Nephron (organoid): ENCODE data around the gene MORN5.

Experiments
- H3K27ac Mint-ChIP-seq, 3 experiments: 2 replicates each; pipeline ENCODE4 v1.8.0; 2020; ENCODE audit warnings: mixed read lengths in 3 of 3, mild to moderate bottlenecking in 2 of 3, moderate library complexity in 1 of 3
- H3K27me3 Mint-ChIP-seq: 2 replicates; pipeline ENCODE4 v1.8.0; 2021; ENCODE audit warnings: low read depth, mild to moderate bottlenecking, moderate library complexity, mixed read lengths
- H3K36me3 Mint-ChIP-seq: 2 replicates; pipeline ENCODE4 v1.8.0; 2020; ENCODE audit warnings: low read depth, mixed read lengths
- H3K4me1 Mint-ChIP-seq: 2 replicates; pipeline ENCODE4 v1.8.0; 2020; ENCODE audit warnings: mixed read lengths
- H3K4me3 Mint-ChIP-seq, 3 experiments: 2 replicates each; pipeline ENCODE4 v1.8.0; 2020; ENCODE audit warnings: mild to moderate bottlenecking in 3 of 3, mixed read lengths in 3 of 3, moderate library complexity in 2 of 3
- H3K9me3 Mint-ChIP-seq: 2 replicates; pipeline ENCODE4 v1.8.0; 2020; ENCODE audit warnings: mixed read lengths
- TF ChIP-seq, protein P1 (sequence below), 3 experiments: fragments of 200-600 bp; sonication (generic); IDR thresholded peaks; one replicate each; pipeline ENCODE4 v1.5.0; 2021; ENCODE audit warnings: antibody characterized with exemption in 3 of 3; ENCODE audit not compliant: unreplicated experiment in 3 of 3

MORN5 gene

DNA sequence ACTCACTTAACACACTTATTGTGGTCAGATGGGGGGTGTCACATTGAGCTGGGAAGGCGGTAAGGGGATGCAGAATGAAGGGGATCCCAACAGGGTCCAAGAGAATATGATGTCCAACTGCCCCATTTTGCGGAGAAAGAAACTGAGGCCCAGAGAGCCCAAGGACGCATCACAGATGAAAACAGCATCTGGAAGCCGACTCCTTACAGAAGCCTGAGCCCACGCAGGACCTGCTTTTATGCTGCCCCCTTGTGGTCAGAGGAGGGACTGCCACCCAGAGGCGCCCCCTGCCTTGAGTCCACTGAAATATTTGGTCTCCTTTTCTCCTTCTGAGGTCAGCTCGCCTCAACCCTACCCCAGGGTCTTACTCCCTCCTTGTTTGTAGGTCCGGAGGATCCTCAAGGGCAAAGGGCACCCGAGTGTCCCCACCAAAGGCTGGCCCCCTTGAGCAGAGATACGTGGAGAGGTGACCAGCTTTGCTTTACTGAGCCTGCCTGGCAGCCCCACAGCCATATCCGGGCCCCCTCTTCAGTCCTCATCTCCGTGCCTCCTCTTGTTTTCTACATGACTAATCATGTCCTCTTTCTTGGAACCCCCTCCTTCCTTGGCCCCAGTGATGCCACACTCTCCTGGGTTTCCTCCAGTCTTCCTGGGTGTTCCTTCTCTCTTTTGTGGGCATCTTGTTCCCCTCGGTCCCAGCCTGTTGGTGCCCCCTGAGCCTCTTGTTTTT, 36.6 kb upstream of the MORN5 start:
- Mint-ChIP-seq H3K27me3 (peaks cover 51% of the 10 kb centered on the region), H3K4me1 (peaks cover 25% of the 10 kb centered on the region), H3K9me3 (no peaks in the 10 kb centered on the region), H3K36me3 (no peaks in the 10 kb centered on the region), H3K4me3 (no peak overlapping the region), H3K27ac (no peak overlapping the region)
- TF ChIP-seq, protein P1, sequence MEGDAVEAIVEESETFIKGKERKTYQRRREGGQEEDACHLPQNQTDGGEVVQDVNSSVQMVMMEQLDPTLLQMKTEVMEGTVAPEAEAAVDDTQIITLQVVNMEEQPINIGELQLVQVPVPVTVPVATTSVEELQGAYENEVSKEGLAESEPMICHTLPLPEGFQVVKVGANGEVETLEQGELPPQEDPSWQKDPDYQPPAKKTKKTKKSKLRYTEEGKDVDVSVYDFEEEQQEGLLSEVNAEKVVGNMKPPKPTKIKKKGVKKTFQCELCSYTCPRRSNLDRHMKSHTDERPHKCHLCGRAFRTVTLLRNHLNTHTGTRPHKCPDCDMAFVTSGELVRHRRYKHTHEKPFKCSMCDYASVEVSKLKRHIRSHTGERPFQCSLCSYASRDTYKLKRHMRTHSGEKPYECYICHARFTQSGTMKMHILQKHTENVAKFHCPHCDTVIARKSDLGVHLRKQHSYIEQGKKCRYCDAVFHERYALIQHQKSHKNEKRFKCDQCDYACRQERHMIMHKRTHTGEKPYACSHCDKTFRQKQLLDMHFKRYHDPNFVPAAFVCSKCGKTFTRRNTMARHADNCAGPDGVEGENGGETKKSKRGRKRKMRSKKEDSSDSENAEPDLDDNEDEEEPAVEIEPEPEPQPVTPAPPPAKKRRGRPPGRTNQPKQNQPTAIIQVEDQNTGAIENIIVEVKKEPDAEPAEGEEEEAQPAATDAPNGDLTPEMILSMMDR (IDR thresholded peaks at IDR 0.05; ENCODE audit: unreplicated experiment in 3 of 3), result peak; percentile 96 to 97 (median 97)

DNA sequence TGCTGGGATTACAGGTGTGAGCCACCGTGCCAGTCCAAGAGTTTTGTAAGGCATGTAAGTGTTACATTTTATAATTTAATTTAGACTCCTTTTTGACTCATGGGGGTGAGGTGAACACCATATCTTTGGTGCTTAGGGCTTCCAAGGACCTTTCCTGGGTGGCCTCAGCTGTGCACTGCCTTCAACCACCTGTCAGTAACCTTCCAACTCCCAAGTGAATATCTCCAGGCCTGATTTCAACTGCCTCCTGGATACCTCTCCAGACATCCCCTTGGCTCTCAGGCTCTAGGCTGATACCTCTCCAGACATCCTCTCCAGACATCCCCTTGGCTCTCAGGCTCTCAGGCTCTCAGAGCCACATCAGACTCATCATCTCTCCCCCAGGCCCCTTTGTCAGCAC, 35.7 kb upstream of the MORN5 start:
- peaks cover 58% of the 10 kb centered on the region for H3K27me3 Mint-ChIP-seq
- no peaks in the 10 kb centered on the region for H3K36me3 Mint-ChIP-seq
- TF ChIP-seq, protein P1 (IDR thresholded peaks at IDR 0.05; ENCODE audit: unreplicated experiment in 3 of 3), result no peak
- no peak overlapping the region for H3K27ac Mint-ChIP-seq
- peaks cover 22% of the 10 kb centered on the region for H3K4me1 Mint-ChIP-seq
- H3K4me3 Mint-ChIP-seq, result peak overlapping the region in 1 of 3 experiments; percentile 4
- no peaks in the 10 kb centered on the region for H3K9me3 Mint-ChIP-seq

DNA sequence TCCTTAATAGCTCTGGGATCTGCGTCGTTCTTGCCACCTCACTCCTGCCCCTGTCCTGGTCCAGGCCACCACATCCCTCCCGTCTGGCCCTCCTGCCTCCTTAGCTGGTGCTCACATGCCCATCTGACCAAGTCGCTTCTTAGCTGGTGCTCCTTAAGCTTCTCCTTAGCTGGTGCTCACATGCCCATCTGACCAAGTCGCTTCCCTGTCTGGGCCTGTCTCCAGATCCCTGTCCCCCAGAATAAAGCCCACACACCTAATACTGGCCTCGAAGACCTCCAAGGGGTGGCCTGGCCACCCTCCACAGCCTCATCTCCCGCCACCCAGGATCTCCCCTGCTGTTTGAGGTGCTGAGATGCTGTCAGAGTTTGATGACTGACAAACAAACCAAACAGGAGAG, 35.2 kb upstream of the MORN5 start:
- Mint-ChIP-seq H3K27ac (no peak overlapping the region), H3K36me3 (no peaks in the 10 kb centered on the region), H3K4me1 (peaks cover 21% of the 10 kb centered on the region), H3K4me3 (no peak overlapping the region), H3K9me3 (no peaks in the 10 kb centered on the region), H3K27me3 (peaks cover 63% of the 10 kb centered on the region)
- TF ChIP-seq, protein P1 (IDR thresholded peaks at IDR 0.05; ENCODE audit: unreplicated experiment in 3 of 3), result no peak

DNA sequence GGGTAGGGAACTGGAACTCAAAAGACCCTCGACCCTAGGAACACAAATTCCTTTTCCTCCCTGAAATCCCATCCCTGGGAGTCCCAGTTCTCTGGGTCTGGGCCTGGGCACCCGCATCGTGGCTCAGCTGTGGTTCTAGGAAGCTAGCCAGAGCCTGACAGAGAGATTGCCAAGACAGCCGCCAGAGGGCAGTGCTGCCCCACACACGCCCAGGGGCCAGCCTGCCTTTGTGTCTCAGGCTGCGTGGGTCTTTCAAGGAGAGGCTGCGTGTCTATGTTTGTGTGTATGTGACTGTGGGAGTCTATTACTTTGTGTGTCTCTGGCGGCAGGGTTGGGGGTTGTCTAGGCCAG, 34.6 kb upstream of the MORN5 start:
- TF ChIP-seq, protein P1 (IDR thresholded peaks at IDR 0.05; ENCODE audit: unreplicated experiment in 3 of 3), result peak; percentile 94 to 95 (median 94)
- H3K36me3 Mint-ChIP-seq, result no peaks in the 10 kb centered on the region
- H3K27me3 Mint-ChIP-seq, result peaks cover 69% of the 10 kb centered on the region
- peaks cover 17% of the 10 kb centered on the region for H3K4me1 Mint-ChIP-seq
- no peak overlapping the region for H3K27ac Mint-ChIP-seq
- H3K4me3 Mint-ChIP-seq, result peak overlapping the region; percentile 44 to 68 (median 50)
- no peaks in the 10 kb centered on the region for H3K9me3 Mint-ChIP-seq

DNA sequence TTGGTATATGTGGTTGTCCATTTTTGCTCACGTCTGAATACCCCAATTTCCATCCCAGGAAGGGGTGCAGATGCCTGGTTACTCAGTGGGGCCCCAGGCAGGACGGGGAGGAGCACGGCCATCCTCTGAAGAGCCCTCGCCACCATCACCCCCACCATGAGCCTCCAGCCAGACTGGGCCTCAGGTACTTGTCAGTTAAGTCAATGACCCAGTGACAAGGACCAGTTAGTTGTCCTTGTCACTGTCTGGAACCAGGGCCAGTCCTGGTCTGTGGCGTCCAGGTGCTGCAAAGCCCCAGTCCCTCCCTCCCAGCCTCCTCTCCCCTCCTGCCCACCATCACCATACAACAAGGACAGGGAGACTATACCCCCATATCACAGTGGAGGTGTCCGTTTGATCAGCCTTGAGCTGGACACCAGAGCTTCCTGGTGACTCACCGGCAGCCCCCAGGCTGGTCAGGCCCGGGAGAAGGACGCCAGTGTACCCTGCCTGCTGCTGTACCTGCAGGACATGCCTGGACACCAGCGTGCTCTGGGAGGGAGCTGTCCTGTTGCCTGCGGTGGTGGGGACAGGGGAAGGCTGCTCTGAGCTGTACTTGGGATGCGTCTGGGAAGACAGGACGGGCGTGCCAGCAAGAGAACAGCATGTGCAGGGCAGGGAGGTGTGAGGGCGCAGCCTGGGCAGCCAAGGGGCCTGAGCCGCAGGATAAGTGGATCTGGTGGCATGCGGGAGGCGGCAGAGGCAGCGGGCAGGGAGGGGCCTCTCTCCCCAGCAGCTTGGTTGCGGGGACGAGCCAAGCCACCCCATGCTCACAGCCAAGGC, 34.0 kb upstream of the MORN5 start:
- no peaks in the 10 kb centered on the region for H3K36me3 Mint-ChIP-seq
- peak overlapping the region; percentile 50 to 68 (median 67) for H3K4me3 Mint-ChIP-seq

More for the DNA sequence above, 34.0 kb upstream of the MORN5 start:
- H3K4me1 Mint-ChIP-seq, result peaks cover 12% of the 10 kb centered on the region
- peaks cover 75% of the 10 kb centered on the region for H3K27me3 Mint-ChIP-seq
- TF ChIP-seq, protein P1 (IDR thresholded peaks at IDR 0.05; ENCODE audit: unreplicated experiment in 3 of 3), result peak in 1 of 3 experiments; percentile 28
- no peak overlapping the region for H3K27ac Mint-ChIP-seq
- H3K9me3 Mint-ChIP-seq, result no peaks in the 10 kb centered on the region
